Measurements from ENCODE around the gene HOXB7. TPM values are rescaled to one million over a fixed set of nuclear protein-coding genes. Genes with fewer than 3 reads are reported as not detected.

The HOXB7 gene
- total and polyA plus RNA-seq, 10 of the 15 experiments (the other 5 are each of a cell fraction or from before 2014, with no cell fraction given): 2.8 to 7.4 (median 4.2) TPM

DNA sequence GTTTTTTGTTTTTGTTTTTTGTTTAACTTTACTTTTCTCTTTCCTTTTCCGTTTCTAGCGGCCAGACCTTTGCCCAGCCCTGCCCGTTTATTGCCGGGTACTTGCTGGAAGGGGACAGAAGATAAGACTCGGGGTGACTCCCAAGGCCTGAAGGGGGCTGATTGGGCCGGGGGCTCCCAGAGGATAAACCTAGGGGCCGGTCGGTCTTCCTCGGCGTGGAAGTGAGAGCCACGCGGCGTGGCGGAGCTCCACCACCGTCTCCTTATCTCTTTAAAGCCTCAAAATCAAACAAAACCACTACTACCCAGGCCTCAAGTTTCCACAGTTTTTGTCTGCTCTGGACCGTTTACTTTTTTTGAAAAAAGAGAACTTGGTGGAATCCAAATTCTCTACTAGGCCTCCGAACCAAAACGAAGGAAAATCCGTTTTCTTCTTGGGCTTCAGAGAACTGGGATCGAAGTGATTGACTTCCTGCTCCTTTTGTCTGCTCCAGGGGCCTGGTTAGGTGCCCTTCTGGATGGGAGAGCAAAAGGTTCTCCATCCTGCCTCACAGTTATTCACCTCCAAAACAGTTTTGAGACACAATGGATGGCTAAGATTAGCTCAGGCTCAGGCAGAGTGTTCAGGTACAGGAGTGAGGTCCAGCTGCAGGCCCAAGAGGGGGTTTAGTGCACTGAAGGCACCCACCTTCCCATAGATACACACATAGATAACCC is 23.8 kb upstream of the HOXB7 start:
- intact Hi-C loops (cut with micrococcal nuclease; ENCODE audit: unreplicated experiment) (no loop called here), in situ Hi-C loops (cut with MboI) (no loop called here)
- Histone ChIP-seq H3K27ac (ENCODE audit: control insufficient read depth, insufficient read depth) (no peak overlapping the region), H3K9me3 (replicated peaks; ENCODE audit: control insufficient read depth, insufficient read depth, low read length) (no peaks in the 10 kb centered on the region), H3K79me2 (ENCODE audit: control insufficient read depth, insufficient read depth, low read length) (no peaks in the 10 kb centered on the region), H3K36me3 (ENCODE audit: control insufficient read depth in 2 of 2, insufficient read depth in 2 of 2, low read length in 1 of 2) (no peaks in the 10 kb centered on the region), H3K4me3 (no peak overlapping the region), H2AFZ (ENCODE audit: control insufficient read depth, low read depth, low read length) (no peak overlapping the region), H3K27me3 (replicated peaks in 1 of 2; ENCODE audit: control insufficient read depth in 2 of 2, insufficient read depth in 2 of 2, low read length in 1 of 2) (peaks cover 3 to 12% of the 10 kb centered on the region in 2 experiments), H3K9ac (ENCODE audit: control insufficient read depth, insufficient read depth, low read length) (no peak overlapping the region), H3K4me1 (ENCODE audit: control insufficient read depth, insufficient read depth, low read length) (peaks cover 17% of the 10 kb centered on the region), H4K20me1 (ENCODE audit: control insufficient read depth, insufficient read depth) (no peaks in the 10 kb centered on the region), H3K4me2 (ENCODE audit: control insufficient read depth, insufficient read depth) (no peak overlapping the region)
- FAIRE-seq (no peak), DNase-seq (ENCODE audit: low read depth, low spot score) (no peak), ATAC-seq (no peak)
- no TSS peak for BruUV-seq (replicated peaks)
- 85% methylated on average over 20 of the region's 20 CpGs for WGBS (ENCODE audit: insufficient coverage, insufficient replicate concordance, low lambda C conversion rate, missing lambda C conversion rate)
- SMC1A ChIA-PET (ENCODE audit: uncharacterized antibody, unreplicated experiment): no interaction called here
- CTCF ChIA-PET: interaction anchor here (0.6 to 2.5 kb wide), 5 partner anchors 8 to 244 kb away, joined by 3 to 12 read pairs (median 3); partner anchors contain the start of gene HOXB9
- POLR2A ChIA-PET: interaction anchor here (0.5 to 0.6 kb wide), 2 partner anchors 366 to 1177 kb away, joined by 4 to 5 read pairs; no protein-coding TSS in a partner anchor
- RAD21 ChIA-PET (ENCODE audit: unreplicated experiment): no interaction called here
- no peak for TF ChIP-seq DPF2 (IDR thresholded peaks at IDR 0.05)
- TF ChIP-seq POLR2A (IDR thresholded peaks at IDR 0.05; ENCODE audit: low read depth, low read length): no peak
- no peak for TF ChIP-seq ESRRA (IDR thresholded peaks at IDR 0.05; ENCODE audit: low read length)
- no peak for TF ChIP-seq RELA (IDR thresholded peaks at IDR 0.05; ENCODE audit: borderline replicate concordance, partially characterized antibody)
- TF ChIP-seq MEF2B (IDR thresholded peaks at IDR 0.05; ENCODE audit: partially characterized antibody, poor library complexity, severe bottlenecking): no peak
- no peak for TF ChIP-seq SIX5 (IDR thresholded peaks at IDR 0.05; ENCODE audit: low read depth, low read length, severe bottlenecking)
- TF ChIP-seq, protein P1, sequence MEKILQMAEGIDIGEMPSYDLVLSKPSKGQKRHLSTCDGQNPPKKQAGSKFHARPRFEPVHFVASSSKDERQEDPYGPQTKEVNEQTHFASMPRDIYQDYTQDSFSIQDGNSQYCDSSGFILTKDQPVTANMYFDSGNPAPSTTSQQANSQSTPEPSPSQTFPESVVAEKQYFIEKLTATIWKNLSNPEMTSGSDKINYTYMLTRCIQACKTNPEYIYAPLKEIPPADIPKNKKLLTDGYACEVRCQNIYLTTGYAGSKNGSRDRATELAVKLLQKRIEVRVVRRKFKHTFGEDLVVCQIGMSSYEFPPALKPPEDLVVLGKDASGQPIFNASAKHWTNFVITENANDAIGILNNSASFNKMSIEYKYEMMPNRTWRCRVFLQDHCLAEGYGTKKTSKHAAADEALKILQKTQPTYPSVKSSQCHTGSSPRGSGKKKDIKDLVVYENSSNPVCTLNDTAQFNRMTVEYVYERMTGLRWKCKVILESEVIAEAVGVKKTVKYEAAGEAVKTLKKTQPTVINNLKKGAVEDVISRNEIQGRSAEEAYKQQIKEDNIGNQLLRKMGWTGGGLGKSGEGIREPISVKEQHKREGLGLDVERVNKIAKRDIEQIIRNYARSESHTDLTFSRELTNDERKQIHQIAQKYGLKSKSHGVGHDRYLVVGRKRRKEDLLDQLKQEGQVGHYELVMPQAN (conservative IDR thresholded peaks at IDR 0.05): no peak
- no peak for TF ChIP-seq ELK1 (IDR thresholded peaks at IDR 0.05; ENCODE audit: low read depth, low read length)
- TF ChIP-seq SMC3 (IDR thresholded peaks at IDR 0.05; ENCODE audit: borderline replicate concordance, low read length): no peak
- no peak for TF ChIP-seq SREBF1 (IDR thresholded peaks at IDR 0.05; ENCODE audit: low read length)
- TF ChIP-seq, protein P2, sequence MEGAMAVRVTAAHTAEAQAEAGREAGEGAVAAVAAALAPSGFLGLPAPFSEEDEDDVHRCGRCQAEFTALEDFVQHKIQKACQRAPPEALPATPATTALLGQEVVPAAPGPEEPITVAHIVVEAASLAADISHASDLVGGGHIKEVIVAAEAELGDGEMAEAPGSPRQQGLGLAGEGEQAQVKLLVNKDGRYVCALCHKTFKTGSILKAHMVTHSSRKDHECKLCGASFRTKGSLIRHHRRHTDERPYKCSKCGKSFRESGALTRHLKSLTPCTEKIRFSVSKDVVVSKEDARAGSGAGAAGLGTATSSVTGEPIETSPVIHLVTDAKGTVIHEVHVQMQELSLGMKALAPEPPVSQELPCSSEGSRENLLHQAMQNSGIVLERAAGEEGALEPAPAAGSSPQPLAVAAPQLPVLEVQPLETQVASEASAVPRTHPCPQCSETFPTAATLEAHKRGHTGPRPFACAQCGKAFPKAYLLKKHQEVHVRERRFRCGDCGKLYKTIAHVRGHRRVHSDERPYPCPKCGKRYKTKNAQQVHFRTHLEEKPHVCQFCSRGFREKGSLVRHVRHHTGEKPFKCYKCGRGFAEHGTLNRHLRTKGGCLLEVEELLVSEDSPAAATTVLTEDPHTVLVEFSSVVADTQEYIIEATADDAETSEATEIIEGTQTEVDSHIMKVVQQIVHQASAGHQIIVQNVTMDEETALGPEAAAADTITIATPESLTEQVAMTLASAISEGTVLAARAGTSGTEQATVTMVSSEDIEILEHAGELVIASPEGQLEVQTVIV (IDR thresholded peaks at IDR 0.05; ENCODE audit: borderline replicate concordance, partially characterized antibody): no peak
- TF ChIP-seq POLR2AphosphoS5 (IDR thresholded peaks at IDR 0.05; ENCODE audit: low read length): no peak
- TF ChIP-seq, protein P3, sequence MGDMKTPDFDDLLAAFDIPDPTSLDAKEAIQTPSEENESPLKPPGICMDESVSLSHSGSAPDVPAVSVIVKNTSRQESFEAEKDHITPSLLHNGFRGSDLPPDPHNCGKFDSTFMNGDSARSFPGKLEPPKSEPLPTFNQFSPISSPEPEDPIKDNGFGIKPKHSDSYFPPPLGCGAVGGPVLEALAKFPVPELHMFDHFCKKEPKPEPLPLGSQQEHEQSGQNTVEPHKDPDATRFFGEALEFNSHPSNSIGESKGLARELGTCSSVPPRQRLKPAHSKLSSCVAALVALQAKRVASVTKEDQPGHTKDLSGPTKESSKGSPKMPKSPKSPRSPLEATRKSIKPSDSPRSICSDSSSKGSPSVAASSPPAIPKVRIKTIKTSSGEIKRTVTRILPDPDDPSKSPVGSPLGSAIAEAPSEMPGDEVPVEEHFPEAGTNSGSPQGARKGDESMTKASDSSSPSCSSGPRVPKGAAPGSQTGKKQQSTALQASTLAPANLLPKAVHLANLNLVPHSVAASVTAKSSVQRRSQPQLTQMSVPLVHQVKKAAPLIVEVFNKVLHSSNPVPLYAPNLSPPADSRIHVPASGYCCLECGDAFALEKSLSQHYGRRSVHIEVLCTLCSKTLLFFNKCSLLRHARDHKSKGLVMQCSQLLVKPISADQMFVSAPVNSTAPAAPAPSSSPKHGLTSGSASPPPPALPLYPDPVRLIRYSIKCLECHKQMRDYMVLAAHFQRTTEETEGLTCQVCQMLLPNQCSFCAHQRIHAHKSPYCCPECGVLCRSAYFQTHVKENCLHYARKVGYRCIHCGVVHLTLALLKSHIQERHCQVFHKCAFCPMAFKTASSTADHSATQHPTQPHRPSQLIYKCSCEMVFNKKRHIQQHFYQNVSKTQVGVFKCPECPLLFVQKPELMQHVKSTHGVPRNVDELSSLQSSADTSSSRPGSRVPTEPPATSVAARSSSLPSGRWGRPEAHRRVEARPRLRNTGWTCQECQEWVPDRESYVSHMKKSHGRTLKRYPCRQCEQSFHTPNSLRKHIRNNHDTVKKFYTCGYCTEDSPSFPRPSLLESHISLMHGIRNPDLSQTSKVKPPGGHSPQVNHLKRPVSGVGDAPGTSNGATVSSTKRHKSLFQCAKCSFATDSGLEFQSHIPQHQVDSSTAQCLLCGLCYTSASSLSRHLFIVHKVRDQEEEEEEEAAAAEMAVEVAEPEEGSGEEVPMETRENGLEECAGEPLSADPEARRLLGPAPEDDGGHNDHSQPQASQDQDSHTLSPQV (IDR thresholded peaks at IDR 0.05): no peak
- TF ChIP-seq EP300 (IDR thresholded peaks at IDR 0.05; ENCODE audit: borderline replicate concordance in 1 of 2, control insufficient read depth in 1 of 2, low read depth in 2 of 2, low read length in 2 of 2): no peak

Measured in GM12878 (cell line).